HEK293 (cell line): ENCODE measurements around the gene TNNI3.
A peak's percentile ranks its signal among the peaks of the same experiment; 100 is the strongest.

Source experiments
- EGR2 ChIP-seq: fragments of 450-650 bp; formaldehyde crosslinking; IDR thresholded peaks from 2 replicates; pipeline ENCODE4 v1.5.1; 2016; ENCODE audit warnings: low read depth, missing biosample characterization, missing genetic modification characterization
- REST ChIP-seq: fragments of 450-650 bp; formaldehyde crosslinking; IDR thresholded peaks from 2 replicates; pipeline ENCODE4 v1.5.1; 2016; ENCODE audit warnings: missing biosample characterization, missing genetic modification characterization
- SP3 ChIP-seq: fragments of 450-650 bp; formaldehyde crosslinking; IDR thresholded peaks from 2 replicates; pipeline ENCODE4 v1.5.1; 2016; ENCODE audit warnings: missing biosample characterization, missing genetic modification characterization
- TRIM28 ChIP-seq: IDR thresholded peaks from 2 replicates; pipeline ENCODE4 v1.6.1; 2011; ENCODE audit warnings: low read length, control low read depth, borderline replicate concordance
- WT1 ChIP-seq: fragments of 450-650 bp; formaldehyde crosslinking; IDR thresholded peaks from 2 replicates; pipeline ENCODE4 v1.5.1; 2016; ENCODE audit warnings: missing biosample characterization, missing genetic modification characterization
- ZBTB1 ChIP-seq: fragments of 450-650 bp; formaldehyde crosslinking; IDR thresholded peaks from 2 replicates; pipeline ENCODE4 v1.5.1; 2016; ENCODE audit warnings: missing biosample characterization, missing genetic modification characterization
- ZFHX2 ChIP-seq: fragments of 450-650 bp; formaldehyde crosslinking; conservative IDR thresholded peaks from 2 replicates; pipeline ENCODE4 v1.5.1; 2016; ENCODE audit warnings: missing biosample characterization, missing genetic modification characterization
- ZIC2 ChIP-seq: fragments of 450-650 bp; formaldehyde crosslinking; IDR thresholded peaks from 2 replicates; pipeline ENCODE4 v1.5.1; 2016; ENCODE audit warnings: missing biosample characterization, missing genetic modification characterization
- ZNF148 ChIP-seq: fragments of 450-650 bp; formaldehyde crosslinking; IDR thresholded peaks from 2 replicates; pipeline ENCODE4 v1.5.0; 2017; ENCODE audit warnings: missing biosample characterization, missing genetic modification characterization, borderline replicate concordance
- ZNF184 ChIP-seq: fragments of 450-650 bp; IDR thresholded peaks from 2 replicates; pipeline ENCODE4 v1.5.1; 2018; ENCODE audit warnings: missing biosample characterization, mild to moderate bottlenecking, missing genetic modification characterization
- ZNF214 ChIP-seq: fragments of 450-650 bp; formaldehyde crosslinking; IDR thresholded peaks from 2 replicates; pipeline ENCODE4 v1.5.1; 2017; ENCODE audit warnings: missing biosample characterization, mild to moderate bottlenecking, missing genetic modification characterization, borderline replicate concordance
- ZNF324 ChIP-seq: fragments of 450-650 bp; formaldehyde crosslinking; IDR thresholded peaks from 2 replicates; pipeline ENCODE4 v1.5.1; 2016; ENCODE audit warnings: missing biosample characterization, missing genetic modification characterization
- ZNF394 ChIP-seq: fragments of 450-650 bp; formaldehyde crosslinking; IDR thresholded peaks from 2 replicates; pipeline ENCODE4 v1.5.1; 2016; ENCODE audit warnings: missing biosample characterization, missing genetic modification characterization, mild to moderate bottlenecking, moderate library complexity, borderline replicate concordance
- ZNF518A ChIP-seq: fragments of 450-650 bp; formaldehyde crosslinking; conservative IDR thresholded peaks from 2 replicates; pipeline ENCODE4 v1.5.1; 2016; ENCODE audit warnings: low read depth, missing biosample characterization, missing genetic modification characterization
- ZNF664 ChIP-seq: fragments of 450-650 bp; formaldehyde crosslinking; IDR thresholded peaks from 2 replicates; pipeline ENCODE4 v1.5.1; 2016; ENCODE audit warnings: missing biosample characterization, missing genetic modification characterization
- ZNF707 ChIP-seq: fragments of 450-650 bp; formaldehyde crosslinking; IDR thresholded peaks from 2 replicates; pipeline ENCODE4 v1.5.1; 2016; ENCODE audit warnings: missing biosample characterization, missing genetic modification characterization
- ZNF768 ChIP-seq: fragments of 450-650 bp; formaldehyde crosslinking; IDR thresholded peaks from 2 replicates; pipeline ENCODE4 v1.5.1; 2018; ENCODE audit warnings: missing biosample characterization, mild to moderate bottlenecking, missing genetic modification characterization
- ZNF792 ChIP-seq: fragments of 450-650 bp; formaldehyde crosslinking; IDR thresholded peaks from 2 replicates; pipeline ENCODE4 v1.5.1; 2016; ENCODE audit warnings: missing biosample characterization, missing genetic modification characterization
- ZNF830 ChIP-seq: fragments of 450-650 bp; IDR thresholded peaks from 2 replicates; pipeline ENCODE4 v1.5.0; 2018; ENCODE audit warnings: missing biosample characterization, missing genetic modification characterization, low read depth, mild to moderate bottlenecking, moderate library complexity
- TF ChIP-seq, protein P1 (sequence below): fragments of 450-650 bp; formaldehyde crosslinking; IDR thresholded peaks from 2 replicates; pipeline ENCODE4 v1.5.1; 2017; ENCODE audit warnings: missing biosample characterization, missing genetic modification characterization
- TF ChIP-seq, protein P2 (sequence below): fragments of 450-650 bp; formaldehyde crosslinking; IDR thresholded peaks from 2 replicates; pipeline ENCODE4 v1.5.1; 2016; ENCODE audit warnings: missing biosample characterization, missing genetic modification characterization
- TF ChIP-seq, protein P3 (sequence below): fragments of 450-650 bp; formaldehyde crosslinking; IDR thresholded peaks from 2 replicates; pipeline ENCODE4 v1.5.1; 2016; ENCODE audit warnings: missing biosample characterization, missing genetic modification characterization

Gene TNNI3

DNA sequence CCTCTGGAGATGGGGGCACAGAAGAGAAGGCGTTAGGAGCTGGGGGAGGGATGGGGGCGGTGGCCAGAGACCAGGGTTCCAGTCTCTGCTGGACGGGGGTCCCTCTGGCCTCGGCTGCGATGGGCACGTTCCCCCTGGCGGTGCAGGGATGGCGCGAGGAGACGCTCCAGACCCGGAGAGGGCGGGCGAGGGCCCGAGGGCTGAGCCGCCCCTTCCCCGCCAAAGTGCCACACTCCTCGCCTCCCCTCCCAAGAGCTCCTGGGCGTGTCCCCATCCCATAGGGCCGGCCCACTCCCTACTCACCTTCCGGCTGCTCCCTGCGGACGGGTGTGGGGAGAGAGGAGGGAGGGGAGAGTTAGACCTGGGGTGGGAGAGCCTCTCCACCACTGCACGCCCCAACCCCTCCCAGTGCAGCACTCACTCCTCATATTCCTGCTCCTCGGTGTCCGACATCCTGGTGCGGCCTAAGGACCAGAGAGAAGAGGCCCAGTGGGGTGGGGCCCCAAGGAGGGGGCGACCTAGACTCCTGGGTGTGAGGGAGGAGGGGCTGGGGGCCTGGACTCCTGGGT lies 10.7 kb downstream of the TNNI3 start (continued):
- TF ChIP-seq, protein P1, sequence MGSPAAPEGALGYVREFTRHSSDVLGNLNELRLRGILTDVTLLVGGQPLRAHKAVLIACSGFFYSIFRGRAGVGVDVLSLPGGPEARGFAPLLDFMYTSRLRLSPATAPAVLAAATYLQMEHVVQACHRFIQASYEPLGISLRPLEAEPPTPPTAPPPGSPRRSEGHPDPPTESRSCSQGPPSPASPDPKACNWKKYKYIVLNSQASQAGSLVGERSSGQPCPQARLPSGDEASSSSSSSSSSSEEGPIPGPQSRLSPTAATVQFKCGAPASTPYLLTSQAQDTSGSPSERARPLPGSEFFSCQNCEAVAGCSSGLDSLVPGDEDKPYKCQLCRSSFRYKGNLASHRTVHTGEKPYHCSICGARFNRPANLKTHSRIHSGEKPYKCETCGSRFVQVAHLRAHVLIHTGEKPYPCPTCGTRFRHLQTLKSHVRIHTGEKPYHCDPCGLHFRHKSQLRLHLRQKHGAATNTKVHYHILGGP (tag by site-specific recombination), result no peak
- TF ChIP-seq ZNF324 (tag by site-specific recombination) (no peak), ZIC2 (peak; percentile 84), ZNF768 (tag by site-specific recombination) (no peak), ZFHX2 (tag by site-specific recombination) (peak; percentile 87), ZNF664 (tag by site-specific recombination) (no peak), WT1 (tag by site-specific recombination) (peak; percentile 84), TRIM28 (no peak), ZNF214 (tag by site-specific recombination) (no peak), ZNF518A (tag by site-specific recombination) (no peak), ZNF830 (tag by site-specific recombination) (no peak), ZNF792 (no peak), ZNF394 (tag by site-specific recombination) (no peak), ZNF148 (tag by site-specific recombination) (no peak), REST (no peak), EGR2 (tag by site-specific recombination) (peak; percentile 39; the same call in 1 of the 2 replicates), ZNF184 (tag by site-specific recombination) (no peak), ZBTB1 (tag by site-specific recombination) (no peak), ZNF707 (tag by site-specific recombination) (no peak), SP3 (tag by site-specific recombination) (peak; percentile 84)
- TF ChIP-seq, protein P2, sequence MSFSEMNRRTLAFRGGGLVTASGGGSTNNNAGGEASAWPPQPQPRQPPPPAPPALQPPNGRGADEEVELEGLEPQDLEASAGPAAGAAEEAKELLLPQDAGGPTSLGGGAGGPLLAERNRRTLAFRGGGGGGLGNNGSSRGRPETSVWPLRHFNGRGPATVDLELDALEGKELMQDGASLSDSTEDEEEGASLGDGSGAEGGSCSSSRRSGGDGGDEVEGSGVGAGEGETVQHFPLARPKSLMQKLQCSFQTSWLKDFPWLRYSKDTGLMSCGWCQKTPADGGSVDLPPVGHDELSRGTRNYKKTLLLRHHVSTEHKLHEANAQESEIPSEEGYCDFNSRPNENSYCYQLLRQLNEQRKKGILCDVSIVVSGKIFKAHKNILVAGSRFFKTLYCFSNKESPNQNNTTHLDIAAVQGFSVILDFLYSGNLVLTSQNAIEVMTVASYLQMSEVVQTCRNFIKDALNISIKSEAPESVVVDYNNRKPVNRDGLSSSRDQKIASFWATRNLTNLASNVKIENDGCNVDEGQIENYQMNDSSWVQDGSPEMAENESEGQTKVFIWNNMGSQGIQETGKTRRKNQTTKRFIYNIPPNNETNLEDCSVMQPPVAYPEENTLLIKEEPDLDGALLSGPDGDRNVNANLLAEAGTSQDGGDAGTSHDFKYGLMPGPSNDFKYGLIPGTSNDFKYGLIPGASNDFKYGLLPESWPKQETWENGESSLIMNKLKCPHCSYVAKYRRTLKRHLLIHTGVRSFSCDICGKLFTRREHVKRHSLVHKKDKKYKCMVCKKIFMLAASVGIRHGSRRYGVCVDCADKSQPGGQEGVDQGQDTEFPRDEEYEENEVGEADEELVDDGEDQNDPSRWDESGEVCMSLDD (tag by site-specific recombination), result peak; percentile 64
- TF ChIP-seq, protein P3, sequence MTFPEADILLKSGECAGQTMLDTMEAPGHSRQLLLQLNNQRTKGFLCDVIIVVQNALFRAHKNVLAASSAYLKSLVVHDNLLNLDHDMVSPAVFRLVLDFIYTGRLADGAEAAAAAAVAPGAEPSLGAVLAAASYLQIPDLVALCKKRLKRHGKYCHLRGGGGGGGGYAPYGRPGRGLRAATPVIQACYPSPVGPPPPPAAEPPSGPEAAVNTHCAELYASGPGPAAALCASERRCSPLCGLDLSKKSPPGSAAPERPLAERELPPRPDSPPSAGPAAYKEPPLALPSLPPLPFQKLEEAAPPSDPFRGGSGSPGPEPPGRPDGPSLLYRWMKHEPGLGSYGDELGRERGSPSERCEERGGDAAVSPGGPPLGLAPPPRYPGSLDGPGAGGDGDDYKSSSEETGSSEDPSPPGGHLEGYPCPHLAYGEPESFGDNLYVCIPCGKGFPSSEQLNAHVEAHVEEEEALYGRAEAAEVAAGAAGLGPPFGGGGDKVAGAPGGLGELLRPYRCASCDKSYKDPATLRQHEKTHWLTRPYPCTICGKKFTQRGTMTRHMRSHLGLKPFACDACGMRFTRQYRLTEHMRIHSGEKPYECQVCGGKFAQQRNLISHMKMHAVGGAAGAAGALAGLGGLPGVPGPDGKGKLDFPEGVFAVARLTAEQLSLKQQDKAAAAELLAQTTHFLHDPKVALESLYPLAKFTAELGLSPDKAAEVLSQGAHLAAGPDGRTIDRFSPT (tag by site-specific recombination), result 0 out of 2 replicates have a peak, but pooled peaks have one; percentile 48
